H9 (cell line): Measurements from ENCODE around the gene SPTBN4. TPM values are rescaled to one million over a fixed set of nuclear protein-coding genes. Genes with fewer than 3 reads are reported as not detected.

Experiments
- DNase-seq: peaks from one replicate; pipeline ENCODE4 v3.0.0-alpha.2; 2017
- H2AFZ ChIP-seq: one replicate; pipeline ENCODE4 v1.6.1; 2013; ENCODE audit warnings: mild to moderate bottlenecking, low read length, control low read depth, moderate library complexity
- H2AK5ac ChIP-seq: 2 replicates; pipeline ENCODE4 v1.6.1; 2013; ENCODE audit warnings: low read length, control low read depth, mixed read lengths; ENCODE audit not compliant: insufficient read length
- H2BK120ac ChIP-seq: one replicate; pipeline ENCODE4 v1.6.1; 2013; ENCODE audit warnings: low read depth, mild to moderate bottlenecking, low read length, control low read depth, inconsistent platforms; ENCODE audit not compliant: poor library complexity, severe bottlenecking
- H2BK12ac ChIP-seq: 2 replicates; pipeline ENCODE4 v1.6.1; 2013; ENCODE audit warnings: low read length, control low read depth, mixed read lengths, low read depth; ENCODE audit not compliant: insufficient read length
- H2BK15ac ChIP-seq: 2 replicates; pipeline ENCODE4 v1.6.1; 2013; ENCODE audit warnings: low read depth, low read length, control low read depth
- H2BK20ac ChIP-seq: one replicate; pipeline ENCODE4 v1.6.1; 2013; ENCODE audit warnings: low read depth, mild to moderate bottlenecking, low read length, control low read depth, inconsistent platforms; ENCODE audit not compliant: poor library complexity, severe bottlenecking
- H2BK5ac ChIP-seq: 2 replicates; pipeline ENCODE4 v1.6.1; 2013; ENCODE audit warnings: low read length, control low read depth, mixed read lengths; ENCODE audit not compliant: insufficient read length
- H3K14ac ChIP-seq: 2 replicates; pipeline ENCODE4 v1.6.1; 2013; ENCODE audit warnings: low read length, control low read depth; ENCODE audit not compliant: insufficient read depth
- H3K18ac ChIP-seq: 2 replicates; pipeline ENCODE4 v1.6.1; 2013; ENCODE audit warnings: low read depth, mild to moderate bottlenecking, mixed read lengths, low read length, control low read depth; ENCODE audit not compliant: insufficient read length
- H3K23ac ChIP-seq: 2 replicates; pipeline ENCODE4 v1.6.1; 2013; ENCODE audit warnings: low read length, control low read depth, mixed read lengths, low read depth; ENCODE audit not compliant: insufficient read length
- H3K23me2 ChIP-seq: 2 replicates; pipeline ENCODE4 v1.6.1; 2013; ENCODE audit warnings: low read depth, mild to moderate bottlenecking, mixed read lengths, low read length, control low read depth; ENCODE audit not compliant: insufficient read length, poor library complexity, severe bottlenecking
- H3K27ac ChIP-seq: 2 replicates; pipeline ENCODE4 v1.5.1; 2013; ENCODE audit warnings: low read length, control low read depth, mixed read lengths, low read depth; ENCODE audit not compliant: insufficient read length
- H3K27me3 ChIP-seq: 2 replicates; pipeline ENCODE4 v1.6.1; 2013; ENCODE audit warnings: low read length, control low read depth, inconsistent platforms; ENCODE audit not compliant: insufficient read depth
- H3K4ac ChIP-seq: 2 replicates; pipeline ENCODE4 v1.6.1; 2013; ENCODE audit warnings: low read depth, mild to moderate bottlenecking, control low read depth, inconsistent platforms, low read length, moderate library complexity
- H3K4me1 ChIP-seq: 2 replicates; pipeline ENCODE4 v1.6.1; 2013; ENCODE audit warnings: low read length, control low read depth, inconsistent platforms; ENCODE audit not compliant: insufficient read depth
- H3K4me2 ChIP-seq: 2 replicates; pipeline ENCODE4 v1.6.1; 2013; ENCODE audit warnings: low read length, control low read depth, mixed read lengths; ENCODE audit not compliant: insufficient read length, insufficient read depth
- H3K56ac ChIP-seq: 2 replicates; pipeline ENCODE4 v1.6.1; 2013; ENCODE audit warnings: low read depth, mild to moderate bottlenecking, mixed read lengths, low read length, control low read depth; ENCODE audit not compliant: insufficient read length
- H3K79me1 ChIP-seq: 2 replicates; pipeline ENCODE4 v1.6.1; 2013; ENCODE audit warnings: low read depth, mild to moderate bottlenecking, moderate library complexity, low read length, control low read depth, inconsistent platforms; ENCODE audit not compliant: insufficient read depth, poor library complexity, severe bottlenecking
- H3K79me2 ChIP-seq: 2 replicates; pipeline ENCODE4 v1.6.1; 2013; ENCODE audit warnings: low read length, control low read depth, inconsistent platforms; ENCODE audit not compliant: insufficient read depth
- H3K9ac ChIP-seq: 2 replicates; pipeline ENCODE4 v1.6.1; 2013; ENCODE audit warnings: low read length, control low read depth, mixed read lengths; ENCODE audit not compliant: insufficient read length; ENCODE audit errors: extremely low read depth
- H3K9me3 ChIP-seq: one replicate; pipeline ENCODE4 v1.6.1; 2013; ENCODE audit warnings: low read depth, low read length, inconsistent platforms; ENCODE audit not compliant: control insufficient read depth
- H3T11ph ChIP-seq: one replicate; pipeline ENCODE4 v1.6.1; 2013; ENCODE audit warnings: mild to moderate bottlenecking, low read length, control low read depth, inconsistent platforms
- H4K20me1 ChIP-seq: one replicate; pipeline ENCODE4 v1.6.1; 2013; ENCODE audit not compliant: control insufficient read depth, insufficient read length, insufficient read depth
- H4K5ac ChIP-seq: 2 replicates; pipeline ENCODE4 v1.6.1; 2013; ENCODE audit warnings: low read depth, mild to moderate bottlenecking, mixed read lengths, low read length, control low read depth; ENCODE audit not compliant: insufficient read length
- H4K8ac ChIP-seq: replicated peaks from 2 replicates; pipeline ENCODE4 v1.6.1; 2013; ENCODE audit warnings: low read length, control low read depth, mixed read lengths, low read depth; ENCODE audit not compliant: insufficient read length
- H4K91ac ChIP-seq: 2 replicates; pipeline ENCODE4 v1.6.1; 2013; ENCODE audit warnings: low read depth, mild to moderate bottlenecking, moderate library complexity, mixed read lengths, low read length, control low read depth; ENCODE audit not compliant: insufficient read length
- H3K27ac Mint-ChIP-seq, 3 experiments: 2 replicates in 2 of 3; 3 replicates in 1 of 3; pipeline ENCODE4 v1.8.0; 2020 to 2021; ENCODE audit warnings: mixed read lengths in 3 of 3, mild to moderate bottlenecking in 1 of 3, moderate library complexity in 1 of 3
- H3K27me3 Mint-ChIP-seq: 2 replicates; pipeline ENCODE4 v1.8.0; 2021; ENCODE audit warnings: low read depth, mild to moderate bottlenecking, moderate library complexity, mixed read lengths
- H3K36me3 Mint-ChIP-seq, 3 experiments: 2 replicates in 2 of 3; 3 replicates in 1 of 3; pipeline ENCODE4 v1.8.0; 2020 to 2021; ENCODE audit warnings: low read depth in 3 of 3, mixed read lengths in 3 of 3; ENCODE audit not compliant: insufficient read depth in 1 of 3
- H3K4me1 Mint-ChIP-seq, 2 experiments: 2 replicates each; pipeline ENCODE4 v1.8.0; 2020; ENCODE audit warnings: mixed read lengths in 2 of 2
- H3K4me3 Mint-ChIP-seq, 2 experiments: 2 replicates in 1 of 2; 3 replicates in 1 of 2; pipeline ENCODE4 v1.8.0; 2020 to 2021; ENCODE audit warnings: mild to moderate bottlenecking in 2 of 2, mixed read lengths in 2 of 2, moderate library complexity in 1 of 2
- H3K9me3 Mint-ChIP-seq, 2 experiments: 2 replicates in 1 of 2; 3 replicates in 1 of 2; pipeline ENCODE4 v1.8.0; 2020; ENCODE audit warnings: mild to moderate bottlenecking in 2 of 2, mixed read lengths in 2 of 2, moderate library complexity in 1 of 2
- WGBS: extraction: QIAGEN DNeasy Blood & Tissue Kit; methylation state at CpG from one replicate; pipeline ENCODE4 v1.1.7; 2013; ENCODE audit warnings: missing lambda C conversion rate, low lambda C conversion rate, mixed read lengths; ENCODE audit not compliant: insufficient read length; ENCODE audit errors: extremely low coverage; 5-methylcytosine and 5-hydroxymethylcytosine counted together
- total RNA-seq: library from RNA; stranded (reverse); gene quantifications from 2 replicates; pipeline ENCODE4 v1.2.1, GENCODE V29; 2021
- TF ChIP-seq, protein P1 (sequence below): fragments of 200-600 bp; sonication (generic); conservative IDR thresholded peaks from 3 replicates; pipeline ENCODE4 v1.8.0; 2021; ENCODE audit warnings: antibody characterized with exemption, mild to moderate bottlenecking

The SPTBN4 gene
- total RNA-seq, 1 experiment from 2014 or later: 2.9 TPM

DNA sequence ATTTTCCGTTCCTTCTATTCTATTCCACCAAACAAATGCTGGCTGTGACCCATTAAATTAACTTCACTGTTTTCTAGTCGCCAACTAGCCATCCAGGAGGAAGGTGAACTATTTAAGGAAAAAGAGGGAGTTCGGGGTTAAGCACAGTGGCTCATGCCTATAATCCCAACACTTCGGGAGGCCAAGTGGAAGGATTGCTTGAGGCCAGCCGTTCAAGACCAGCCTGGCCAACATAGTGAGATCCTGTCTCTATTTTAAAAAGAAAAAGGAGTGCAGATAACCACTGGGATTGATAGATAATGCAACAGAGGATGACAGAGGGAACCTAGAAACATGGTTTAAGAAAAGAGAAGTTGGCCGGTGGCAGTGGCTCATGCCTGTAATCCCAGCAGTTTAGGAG, 44.7 kb downstream of the SPTBN4 start:
- Histone ChIP-seq H3K27me3 (peaks cover 29% of the 10 kb centered on the region), H3K4me2 (no peak overlapping the region), H2BK15ac (no peak overlapping the region), H4K20me1 (no peaks in the 10 kb centered on the region), H3K4ac (no peak overlapping the region), H2AFZ (no peak overlapping the region), H3K23ac (no peak overlapping the region), H3K14ac (no peak overlapping the region), H3K9ac (no peak overlapping the region), H3K27ac (no peak overlapping the region), H3K4me1 (no peaks in the 10 kb centered on the region), H2BK120ac (no peak overlapping the region), H4K5ac (no peak overlapping the region), H4K91ac (no peak overlapping the region), H4K8ac (no peak overlapping the region), H3K18ac (no peak overlapping the region), H2BK20ac (no peak overlapping the region), H2BK5ac (no peak overlapping the region), H3K23me2 (no peaks in the 10 kb centered on the region), H3K9me3 (peaks cover 8% of the 10 kb centered on the region), H3K79me2 (no peaks in the 10 kb centered on the region), H2AK5ac (no peak overlapping the region), H2BK12ac (no peak overlapping the region), H3T11ph (no peak overlapping the region), H3K79me1 (no peaks in the 10 kb centered on the region), H3K56ac (no peak overlapping the region)
- H3K36me3 Mint-ChIP-seq: peaks cover 0 to 3% (median 0%) of the 10 kb centered on the region in 3 experiments; a peak in 1 of 7 replicates
- H3K27me3 Mint-ChIP-seq: peaks cover 83% of the 10 kb centered on the region
- TF ChIP-seq, protein P1, sequence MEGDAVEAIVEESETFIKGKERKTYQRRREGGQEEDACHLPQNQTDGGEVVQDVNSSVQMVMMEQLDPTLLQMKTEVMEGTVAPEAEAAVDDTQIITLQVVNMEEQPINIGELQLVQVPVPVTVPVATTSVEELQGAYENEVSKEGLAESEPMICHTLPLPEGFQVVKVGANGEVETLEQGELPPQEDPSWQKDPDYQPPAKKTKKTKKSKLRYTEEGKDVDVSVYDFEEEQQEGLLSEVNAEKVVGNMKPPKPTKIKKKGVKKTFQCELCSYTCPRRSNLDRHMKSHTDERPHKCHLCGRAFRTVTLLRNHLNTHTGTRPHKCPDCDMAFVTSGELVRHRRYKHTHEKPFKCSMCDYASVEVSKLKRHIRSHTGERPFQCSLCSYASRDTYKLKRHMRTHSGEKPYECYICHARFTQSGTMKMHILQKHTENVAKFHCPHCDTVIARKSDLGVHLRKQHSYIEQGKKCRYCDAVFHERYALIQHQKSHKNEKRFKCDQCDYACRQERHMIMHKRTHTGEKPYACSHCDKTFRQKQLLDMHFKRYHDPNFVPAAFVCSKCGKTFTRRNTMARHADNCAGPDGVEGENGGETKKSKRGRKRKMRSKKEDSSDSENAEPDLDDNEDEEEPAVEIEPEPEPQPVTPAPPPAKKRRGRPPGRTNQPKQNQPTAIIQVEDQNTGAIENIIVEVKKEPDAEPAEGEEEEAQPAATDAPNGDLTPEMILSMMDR: no peak
- WGBS: no CpG with 5 or more reads among the region's 6 CpGs
- peak overlapping the region in 1 of 3 experiments; percentile 30; a peak in 1 of 7 replicates for H3K27ac Mint-ChIP-seq
- H3K9me3 Mint-ChIP-seq: peaks cover 7 to 12% of the 10 kb centered on the region in 2 experiments; a peak in 4 of 5 replicates
- peaks cover 0 to 10% of the 10 kb centered on the region in 2 experiments; a peak in 2 of 4 replicates for H3K4me1 Mint-ChIP-seq
- DNase-seq: no peak
- H3K4me3 Mint-ChIP-seq: no peak overlapping the region
